Measurements from ENCODE around the gene IFT122. TPM values are rescaled to one million over a fixed set of nuclear protein-coding genes. Genes with fewer than 3 reads are reported as not detected.
"Not testable (repeated sequence)": the region's sequence is repeated elsewhere in the genome, so short reads cannot be mapped to it uniquely, and the experiment has no call there.

Gene IFT122
- total and polyA plus RNA-seq, 2 donors from 2014 or later = 18.4 to 59.2 TPM

- no peak for DNase-seq
- H3K4me3 ChIP-seq (ENCODE audit: low read length in 3 of 3) = no peak overlapping the region
- H3K36me3 ChIP-seq (ENCODE audit: control insufficient read depth in 2 of 3, insufficient read depth in 3 of 3, low read length in 3 of 3) = peaks cover 0 to 31% (median 13%) of the 10 kb centered on the region in 3 donors
- no peak overlapping the region for H3K27ac ChIP-seq (ENCODE audit: low read depth in 2 of 2, low read length in 2 of 2)
- H3K4me1 ChIP-seq (ENCODE audit: control insufficient read depth in 2 of 3, insufficient read depth in 2 of 3, low read depth in 1 of 3, low read length in 3 of 3) = no peaks in the 10 kb centered on the region
- TF ChIP-seq CTCF (IDR thresholded peaks at IDR 0.05; ENCODE audit: borderline replicate concordance, extremely low read depth, insufficient read depth) = no peak
- H3K27me3 ChIP-seq (ENCODE audit: control insufficient read depth, insufficient read depth, low read length) = no peaks in the 10 kb centered on the region
- FAIRE-seq = no peak
- H3K9ac ChIP-seq (ENCODE audit: low read length in 3 of 3) = no peak overlapping the region
- intact Hi-C loops (cut with DNase I) = no loop called here
- H3K9me3 ChIP-seq (ENCODE audit: control insufficient read depth in 2 of 3, insufficient read depth in 1 of 3, low read length in 3 of 3) = no peaks in the 10 kb centered on the region
Observed at GRCh38 chr3:129513705-129514104, 73.7 kb downstream of the IFT122 start.

GRCh38 chr3:129514110-129514509 lies 74.1 kb downstream of the IFT122 start:
- Histone ChIP-seq H3K4me1 (ENCODE audit: control insufficient read depth in 2 of 3, insufficient read depth in 2 of 3, low read depth in 1 of 3, low read length in 3 of 3) (no peaks in the 10 kb centered on the region), H3K9ac (ENCODE audit: low read length in 3 of 3) (no peak overlapping the region), H3K9me3 (ENCODE audit: control insufficient read depth in 2 of 3, insufficient read depth in 1 of 3, low read length in 3 of 3) (no peaks in the 10 kb centered on the region), H3K27ac (ENCODE audit: low read depth in 2 of 2, low read length in 2 of 2) (no peak overlapping the region), H3K36me3 (ENCODE audit: control insufficient read depth in 2 of 3, insufficient read depth in 3 of 3, low read length in 3 of 3) (peaks cover 0 to 31% (median 13%) of the 10 kb centered on the region in 3 donors), H3K4me3 (ENCODE audit: low read length in 3 of 3) (no peak overlapping the region), H3K27me3 (ENCODE audit: control insufficient read depth, insufficient read depth, low read length) (no peaks in the 10 kb centered on the region)
- intact Hi-C loops (cut with DNase I) = no loop called here
- DNase-seq = no peak
- TF ChIP-seq CTCF (IDR thresholded peaks at IDR 0.05; ENCODE audit: borderline replicate concordance, extremely low read depth, insufficient read depth) = no peak
- no peak for FAIRE-seq

GRCh38 chr3:129514563-129514962 lies 74.5 kb downstream of the IFT122 start:
- no peaks in the 10 kb centered on the region for H3K27me3 ChIP-seq (ENCODE audit: control insufficient read depth, insufficient read depth, low read length)
- no peaks in the 10 kb centered on the region for H3K4me1 ChIP-seq (ENCODE audit: control insufficient read depth in 2 of 3, insufficient read depth in 2 of 3, low read depth in 1 of 3, low read length in 3 of 3)
- H3K4me3 ChIP-seq (ENCODE audit: low read length in 3 of 3) = no peak overlapping the region
- DNase-seq (no peak), FAIRE-seq (no peak)
- intact Hi-C loops (cut with DNase I) = no loop called here
- no peak overlapping the region for H3K27ac ChIP-seq (ENCODE audit: low read depth in 2 of 2, low read length in 2 of 2)
- no peak overlapping the region for H3K9ac ChIP-seq (ENCODE audit: low read length in 3 of 3)
- no peak for TF ChIP-seq CTCF (IDR thresholded peaks at IDR 0.05; ENCODE audit: borderline replicate concordance, extremely low read depth, insufficient read depth)
- H3K36me3 ChIP-seq (ENCODE audit: control insufficient read depth in 2 of 3, insufficient read depth in 3 of 3, low read length in 3 of 3) = peaks cover 0 to 31% (median 12%) of the 10 kb centered on the region in 3 donors
- H3K9me3 ChIP-seq (ENCODE audit: control insufficient read depth in 2 of 3, insufficient read depth in 1 of 3, low read length in 3 of 3) = no peaks in the 10 kb centered on the region

GRCh38 chr3:129515108-129515820 lies 75.2 kb downstream of the IFT122 start:
- intact Hi-C loops (cut with DNase I); H3K4me1 ChIP-seq (ENCODE audit: control insufficient read depth in 2 of 3, insufficient read depth in 2 of 3, low read depth in 1 of 3, low read length in 3 of 3); H3K4me3 ChIP-seq (ENCODE audit: low read length in 3 of 3); FAIRE-seq; H3K27me3 ChIP-seq (ENCODE audit: control insufficient read depth, insufficient read depth, low read length); H3K9me3 ChIP-seq (ENCODE audit: control insufficient read depth in 2 of 3, insufficient read depth in 1 of 3, low read length in 3 of 3); H3K9ac ChIP-seq (ENCODE audit: low read length in 3 of 3); DNase-seq; H3K27ac ChIP-seq (ENCODE audit: low read depth in 2 of 2, low read length in 2 of 2): not testable (repeated sequence)
- peaks cover 0 to 31% (median 10%) of the 10 kb centered on the region in 3 donors for H3K36me3 ChIP-seq (ENCODE audit: control insufficient read depth in 2 of 3, insufficient read depth in 3 of 3, low read length in 3 of 3)

GRCh38 chr3:129515821-129516432 lies 75.9 kb downstream of the IFT122 start:
- not testable (repeated sequence) for FAIRE-seq
- H3K36me3 ChIP-seq (ENCODE audit: control insufficient read depth in 2 of 3, insufficient read depth in 3 of 3, low read length in 3 of 3) = peaks cover 0 to 27% (median 8%) of the 10 kb centered on the region in 3 donors

More at GRCh38 chr3:129515821-129516432, 75.9 kb downstream of the IFT122 start:
- H3K4me3 ChIP-seq (ENCODE audit: low read length in 3 of 3); H3K27ac ChIP-seq (ENCODE audit: low read depth in 2 of 2, low read length in 2 of 2); H3K9me3 ChIP-seq (ENCODE audit: control insufficient read depth in 2 of 3, insufficient read depth in 1 of 3, low read length in 3 of 3); intact Hi-C loops (cut with DNase I); H3K4me1 ChIP-seq (ENCODE audit: control insufficient read depth in 2 of 3, insufficient read depth in 2 of 3, low read depth in 1 of 3, low read length in 3 of 3); H3K27me3 ChIP-seq (ENCODE audit: control insufficient read depth, insufficient read depth, low read length); DNase-seq; H3K9ac ChIP-seq (ENCODE audit: low read length in 3 of 3): not testable (repeated sequence)
